Measurements from ENCODE around the gene LHX3. TPM values are rescaled to one million over a fixed set of nuclear protein-coding genes. Genes with fewer than 3 reads are reported as not detected.

Gene LHX3
- not detected for total RNA-seq
- polyA plus RNA-seq, result not detected

GRCh38 chr9:136204838-136205706, at the start of gene LHX3:
Gene LHX3, minus strand, starts transcription at chr9:136205128. Its CDS starts 116 bp downstream, at chr9:136205012.
- intact Hi-C loops (cut with micrococcal nuclease), result no loop called here
- H3K36me3 ChIP-seq (ENCODE audit: insufficient read depth, low read length), result peaks cover 2% of the 10 kb centered on the region
- H3K27ac ChIP-seq (ENCODE audit: low read depth, low read length), result no peak within 1 kb of the TSS
- ChIA-PET CTCF (ENCODE audit: partially characterized antibody) (no interaction called here), POLR2A (ENCODE audit: partially characterized antibody) (interaction anchor here (1.2 kb wide), 1 partner anchor 20 kb away, joined by 3 read pairs; no protein-coding TSS in a partner anchor)
- no peaks in the 10 kb centered on the region for H3K9me3 ChIP-seq (ENCODE audit: control insufficient read depth in 1 of 2, low read length in 2 of 2)
- H3K36me3 Mint-ChIP-seq, result peaks cover 18 to 20% of the 10 kb centered on the region in 2 donors
- peaks cover 4% of the 10 kb centered on the region for H3K27me3 ChIP-seq (ENCODE audit: insufficient read depth, low read length)
- H3K4me3 ChIP-seq (ENCODE audit: low read length in 2 of 2), result no peak within 1 kb of the TSS
- H3K4me1 Mint-ChIP-seq, result peaks cover 0 to 3% (median 0%) of the 10 kb centered on the region in 4 donors
- H3K4me3 Mint-ChIP-seq, result peak within 1 kb of the TSS in 1 of 8 donors; percentile 51
- H3K27me3 Mint-ChIP-seq, result peaks cover 14 to 17% of the 10 kb centered on the region in 2 donors
- no peaks in the 10 kb centered on the region for H3K4me1 ChIP-seq (ENCODE audit: insufficient read depth, low read length)
- H3K9me3 Mint-ChIP-seq, result no peaks in the 10 kb centered on the region
- DNase-seq, result peak in 3 of 5 donors; percentile 16 to 26 (median 19)
- H3K27ac Mint-ChIP-seq, result peak within 1 kb of the TSS in 1 of 7 donors; percentile 11

DNA sequence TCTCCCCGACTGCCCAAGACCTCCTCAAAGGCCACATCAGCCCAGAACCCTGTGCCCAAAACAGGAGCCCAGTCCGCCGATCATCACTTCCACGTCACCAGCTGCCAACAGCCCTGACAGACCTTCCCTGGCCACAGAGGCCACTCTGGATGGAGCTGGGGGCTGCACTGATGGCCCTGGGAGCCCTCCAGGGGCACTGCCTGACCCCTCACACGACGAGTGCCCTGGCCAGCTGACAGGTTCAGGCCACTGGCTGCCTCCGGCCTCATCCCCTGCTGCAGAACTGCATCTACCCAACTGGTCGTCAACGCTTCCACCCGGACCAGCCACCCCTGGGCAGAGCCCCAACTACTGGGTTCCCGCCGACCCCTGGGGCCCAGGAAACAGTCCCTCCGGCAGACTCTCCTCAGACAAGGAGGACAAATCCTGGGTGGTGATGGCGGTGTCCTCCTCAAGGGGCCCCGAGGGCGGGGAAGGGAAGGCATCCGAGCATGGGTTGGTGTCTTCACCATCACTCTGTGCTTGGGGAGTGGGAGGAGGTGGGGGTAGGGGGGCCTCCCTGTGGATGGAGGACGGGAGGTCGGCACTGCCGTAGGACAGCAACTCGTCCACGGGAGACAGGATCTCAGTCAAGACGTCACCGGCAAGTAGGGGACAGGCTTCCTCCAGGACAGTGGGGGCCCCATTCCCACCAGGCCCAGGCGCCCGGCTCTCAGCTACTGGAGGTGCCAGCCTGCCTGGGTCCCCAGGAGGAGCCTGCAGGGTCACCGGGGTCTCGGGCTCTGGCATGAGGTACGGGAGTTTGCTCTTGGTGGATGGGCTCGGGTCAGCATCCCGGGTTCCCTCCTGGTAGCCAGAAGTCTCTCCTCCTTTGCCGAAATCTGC, 48.6 kb upstream of the LHX3 start:
- ChIA-PET POLR2A (ENCODE audit: partially characterized antibody) (no interaction called here), CTCF (ENCODE audit: partially characterized antibody) (no interaction called here)
- Mint-ChIP-seq H3K4me1 (no peaks in the 10 kb centered on the region), H3K27me3 (peaks cover 0 to 3% of the 10 kb centered on the region in 2 donors), H3K27ac (peak overlapping the region in 1 of 7 donors; percentile 41), H3K9me3 (peaks cover 0 to 2% (median 0%) of the 10 kb centered on the region in 8 donors), H3K36me3 (no peaks in the 10 kb centered on the region), H3K4me3 (no peak overlapping the region)
- no peak for DNase-seq
- Histone ChIP-seq H3K27me3 (ENCODE audit: insufficient read depth, low read length) (no peaks in the 10 kb centered on the region), H3K36me3 (ENCODE audit: insufficient read depth, low read length) (no peaks in the 10 kb centered on the region), H3K9me3 (ENCODE audit: control insufficient read depth in 1 of 2, low read length in 2 of 2) (no peaks in the 10 kb centered on the region), H3K4me3 (ENCODE audit: low read length in 2 of 2) (no peak overlapping the region), H3K4me1 (ENCODE audit: insufficient read depth, low read length) (no peaks in the 10 kb centered on the region), H3K27ac (ENCODE audit: low read depth, low read length) (no peak overlapping the region)
- intact Hi-C loops (cut with micrococcal nuclease), result no loop called here

- no peaks in the 10 kb centered on the region for H3K4me1 Mint-ChIP-seq
- H3K27me3 ChIP-seq (ENCODE audit: insufficient read depth, low read length), result no peaks in the 10 kb centered on the region
- POLR2A ChIA-PET (ENCODE audit: partially characterized antibody), result no interaction called here
- peaks cover 0 to 3% of the 10 kb centered on the region in 2 donors for H3K27me3 Mint-ChIP-seq
- H3K27ac Mint-ChIP-seq, result peak overlapping the region in 1 of 7 donors; percentile 41
- no peaks in the 10 kb centered on the region for H3K36me3 Mint-ChIP-seq
- no peak overlapping the region for H3K27ac ChIP-seq (ENCODE audit: low read depth, low read length)
- no peaks in the 10 kb centered on the region for H3K9me3 ChIP-seq (ENCODE audit: control insufficient read depth in 1 of 2, low read length in 2 of 2)
- intact Hi-C loops (cut with micrococcal nuclease), result no loop called here
- CTCF ChIA-PET (ENCODE audit: partially characterized antibody), result no interaction called here
- peaks cover 0 to 2% (median 0%) of the 10 kb centered on the region in 8 donors for H3K9me3 Mint-ChIP-seq
- no peak for DNase-seq
- no peak overlapping the region for H3K4me3 Mint-ChIP-seq
- no peaks in the 10 kb centered on the region for H3K36me3 ChIP-seq (ENCODE audit: insufficient read depth, low read length)
- no peaks in the 10 kb centered on the region for H3K4me1 ChIP-seq (ENCODE audit: insufficient read depth, low read length)
- no peak overlapping the region for H3K4me3 ChIP-seq (ENCODE audit: low read length in 2 of 2)
These were observed 47.9 kb upstream of the LHX3 start for GRCh38 chr9:136252846-136253245.

DNA sequence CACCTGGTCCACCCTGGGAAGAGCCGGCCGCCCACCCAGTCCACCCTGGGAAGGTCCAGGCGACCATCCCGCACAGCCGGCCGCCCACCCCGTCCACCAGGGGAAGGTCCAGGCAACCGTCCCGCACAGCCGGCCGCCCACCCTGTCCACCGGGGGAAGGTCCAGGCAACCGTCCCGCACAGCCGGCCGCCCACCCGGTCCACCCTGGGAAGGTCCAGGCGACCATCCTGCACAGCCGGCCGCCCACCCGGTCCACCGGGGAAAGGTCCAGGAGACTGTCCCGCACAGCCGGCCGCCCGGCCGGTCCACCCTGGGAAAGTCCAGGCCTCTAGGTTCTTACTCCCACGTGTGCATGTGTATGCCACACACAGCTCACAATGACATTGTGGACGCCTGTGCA, 47.4 kb upstream of the LHX3 start:
- Mint-ChIP-seq H3K27ac (no peak overlapping the region), H3K27me3 (peaks cover 0 to 3% of the 10 kb centered on the region in 2 donors), H3K36me3 (no peaks in the 10 kb centered on the region), H3K4me1 (no peaks in the 10 kb centered on the region), H3K4me3 (no peak overlapping the region), H3K9me3 (peaks cover 0 to 2% (median 0%) of the 10 kb centered on the region in 8 donors)
- DNase-seq, result no peak
- no peaks in the 10 kb centered on the region for H3K36me3 ChIP-seq (ENCODE audit: insufficient read depth, low read length)
- H3K4me3 ChIP-seq (ENCODE audit: low read length in 2 of 2), result no peak overlapping the region
- no peaks in the 10 kb centered on the region for H3K4me1 ChIP-seq (ENCODE audit: insufficient read depth, low read length)
- H3K27ac ChIP-seq (ENCODE audit: low read depth, low read length), result no peak overlapping the region
- H3K27me3 ChIP-seq (ENCODE audit: insufficient read depth, low read length), result no peaks in the 10 kb centered on the region
- intact Hi-C loops (cut with micrococcal nuclease), result no loop called here
- ChIA-PET CTCF (ENCODE audit: partially characterized antibody) (no interaction called here), POLR2A (ENCODE audit: partially characterized antibody) (no interaction called here)
- H3K9me3 ChIP-seq (ENCODE audit: control insufficient read depth in 1 of 2, low read length in 2 of 2), result no peaks in the 10 kb centered on the region

- Mint-ChIP-seq H3K27me3 (peaks cover 0 to 3% of the 10 kb centered on the region in 2 donors), H3K36me3 (no peaks in the 10 kb centered on the region), H3K4me1 (no peaks in the 10 kb centered on the region), H3K4me3 (no peak overlapping the region), H3K9me3 (peaks cover 0 to 2% (median 0%) of the 10 kb centered on the region in 8 donors), H3K27ac (no peak overlapping the region)
- H3K4me1 ChIP-seq (ENCODE audit: insufficient read depth, low read length), result no peaks in the 10 kb centered on the region
- no peaks in the 10 kb centered on the region for H3K27me3 ChIP-seq (ENCODE audit: insufficient read depth, low read length)
- H3K36me3 ChIP-seq (ENCODE audit: insufficient read depth, low read length), result no peaks in the 10 kb centered on the region
- ChIA-PET CTCF (ENCODE audit: partially characterized antibody) (no interaction called here), POLR2A (ENCODE audit: partially characterized antibody) (no interaction called here)
- H3K9me3 ChIP-seq (ENCODE audit: control insufficient read depth in 1 of 2, low read length in 2 of 2), result no peaks in the 10 kb centered on the region
- DNase-seq, result no peak
- H3K27ac ChIP-seq (ENCODE audit: low read depth, low read length), result no peak overlapping the region
- intact Hi-C loops (cut with micrococcal nuclease), result no loop called here
- no peak overlapping the region for H3K4me3 ChIP-seq (ENCODE audit: low read length in 2 of 2)
These were observed 46.6 kb upstream of the LHX3 start for GRCh38 chr9:136251264-136252115.

GRCh38 chr9:136250676-136251075, 45.7 kb upstream of the LHX3 start:
- Mint-ChIP-seq H3K4me3 (no peak overlapping the region), H3K4me1 (peaks cover 1 to 6% (median 2%) of the 10 kb centered on the region in 4 donors), H3K36me3 (no peaks in the 10 kb centered on the region), H3K9me3 (peaks cover 0 to 2% (median 0%) of the 10 kb centered on the region in 8 donors), H3K27me3 (peaks cover 0 to 3% of the 10 kb centered on the region in 2 donors), H3K27ac (no peak overlapping the region)
- H3K27me3 ChIP-seq (ENCODE audit: insufficient read depth, low read length), result no peaks in the 10 kb centered on the region
- H3K4me3 ChIP-seq (ENCODE audit: low read length in 2 of 2), result no peak overlapping the region
- ChIA-PET POLR2A (ENCODE audit: partially characterized antibody) (no interaction called here), CTCF (ENCODE audit: partially characterized antibody) (no interaction called here)
- no peak for DNase-seq
- no peaks in the 10 kb centered on the region for H3K9me3 ChIP-seq (ENCODE audit: control insufficient read depth in 1 of 2, low read length in 2 of 2)
- H3K27ac ChIP-seq (ENCODE audit: low read depth, low read length), result no peak overlapping the region
- peaks cover 5% of the 10 kb centered on the region for H3K4me1 ChIP-seq (ENCODE audit: insufficient read depth, low read length)
- no peaks in the 10 kb centered on the region for H3K36me3 ChIP-seq (ENCODE audit: insufficient read depth, low read length)
- intact Hi-C loops (cut with micrococcal nuclease), result no loop called here

All from CD4-positive, alpha-beta memory T cell (primary cell).